PC-3 (cell line): ENCODE data around the gene COL8A2. TPM values are rescaled to one million over a fixed set of nuclear protein-coding genes. Genes with fewer than 3 reads are reported as not detected.

Experiments used
- ATAC-seq: fragments of 200-7000 bp; cut with Tn5 transposase; 2 replicates; pipeline ENCODE4 v1.9.1; 2020; ENCODE audit warnings: mild to moderate bottlenecking, moderate library complexity
- Bru-seq: library from RNA; stranded (reverse); fragments of 400-500 nt; gene quantifications from one replicate; lab custom pipeline; 2021; lab: Mats Ljungman, UMichigan
- BruChase-seq, 2 experiments: library from RNA; stranded (reverse); fragments of 400-500 nt; gene quantifications; one replicate each; lab custom pipeline; 2021; lab: Mats Ljungman, UMichigan
- BruUV-seq: library from RNA; stranded (reverse); fragments of 400-500 nt; replicated peaks from 2 replicates; lab custom pipeline; 2021; lab: Mats Ljungman, UMichigan
- CTCF ChIA-PET: fragments of 300-600 bp; sonication (Branson Sonifier 250); formaldehyde crosslinking; loops from one replicate; lab custom pipeline; 2022; ENCODE audit warnings: antibody characterized with exemption; lab: Charles Lee
- POLR2A ChIA-PET: fragments of 300-600 bp; sonication (Branson Sonifier 250); formaldehyde crosslinking; loops from one replicate; lab custom pipeline; 2022; ENCODE audit warnings: antibody characterized with exemption; ENCODE audit not compliant: unreplicated experiment; lab: Charles Lee
- DNase-seq: peaks from one replicate; pipeline ENCODE4 v3.0.0-alpha.2; 2015
- H2AFZ ChIP-seq: fragments of 300-600 bp; sonication (generic); 2 replicates; pipeline ENCODE4 v1.6.0; 2016; ENCODE audit warnings: antibody characterized with exemption, low read length
- H3F3A ChIP-seq: fragments of 300-600 bp; sonication (generic); one replicate; pipeline ENCODE4 v1.6.0; 2017; ENCODE audit warnings: antibody characterized with exemption, low read length, control low read depth, mild to moderate bottlenecking; ENCODE audit not compliant: unreplicated experiment
- H3K27ac ChIP-seq: fragments of 300-600 bp; sonication (generic); 2 replicates; pipeline ENCODE4 v1.5.1; 2016; ENCODE audit warnings: mild to moderate bottlenecking, low read length
- H3K27me3 ChIP-seq: fragments of 300-600 bp; sonication (generic); 2 replicates; pipeline ENCODE4 v1.6.1; 2016; ENCODE audit warnings: low read length, mixed read lengths
- H3K36me3 ChIP-seq: fragments of 300-600 bp; sonication (generic); 2 replicates; pipeline ENCODE4 v1.6.1; 2016; ENCODE audit warnings: low read depth, mixed run types, low read length, mixed read lengths
- H3K4me1 ChIP-seq: fragments of 300-600 bp; sonication (generic); 2 replicates; pipeline ENCODE4 v1.5.1; 2016; ENCODE audit warnings: low read length; ENCODE audit not compliant: insufficient read depth
- H3K4me2 ChIP-seq: fragments of 300-600 bp; sonication (generic); 2 replicates; pipeline ENCODE4 v1.6.0; 2016; ENCODE audit warnings: low read length
- H3K4me3 ChIP-seq: fragments of 300-600 bp; sonication (generic); 2 replicates; pipeline ENCODE4 v1.5.1; 2016; ENCODE audit warnings: mild to moderate bottlenecking, low read length, mixed read lengths
- H3K79me2 ChIP-seq: fragments of 300-600 bp; sonication (generic); 2 replicates; pipeline ENCODE4 v1.6.1; 2017; ENCODE audit warnings: low read length, mixed read lengths
- H3K9ac ChIP-seq: fragments of 300-600 bp; sonication (generic); 2 replicates; pipeline ENCODE4 v1.6.0; 2016; ENCODE audit warnings: mild to moderate bottlenecking, low read length
- H3K9me2 ChIP-seq: fragments of 300-600 bp; sonication (generic); replicated peaks from 2 replicates; pipeline ENCODE4 v1.6.1; 2016; ENCODE audit warnings: mixed run types, low read length, mixed read lengths
- H3K9me3 ChIP-seq: fragments of 300-600 bp; sonication (generic); 2 replicates; pipeline ENCODE4 v1.6.1; 2016; ENCODE audit warnings: low read length, mixed read lengths
- H4K20me1 ChIP-seq: fragments of 300-600 bp; sonication (generic); 2 replicates; pipeline ENCODE4 v1.6.1; 2016; ENCODE audit warnings: low read length, mixed read lengths
- EZH2 ChIP-seq: fragments of 300-600 bp; sonication (generic); IDR thresholded peaks from one replicate; pipeline ENCODE4 v1.6.1; 2017; ENCODE audit warnings: antibody characterized with exemption, mild to moderate bottlenecking, low read length; ENCODE audit not compliant: unreplicated experiment
- EZH2phosphoT487 ChIP-seq: fragments of 300-600 bp; sonication (generic); IDR thresholded peaks from 2 replicates; pipeline ENCODE4 v1.6.1; 2018; ENCODE audit warnings: mild to moderate bottlenecking, antibody characterized with exemption, low read length, borderline replicate concordance
- intact Hi-C: fragments of 100-400 bp; cut with micrococcal nuclease; formaldehyde crosslinking; loops from 2 replicates; pipeline ENCODE4 v1.9.0; 2023
- long read RNA-seq: library from polyadenylated mRNA; unstranded; transcript quantifications from one replicate; pipeline ENCODE4 v2.0.0, GENCODE V29; 2021; ENCODE audit not compliant: unreplicated experiment
- total RNA-seq: library from RNA; depleted of rRNA; stranded (reverse); fragments of >200 nt; gene quantifications from 2 replicates; pipeline ENCODE4 v1.2.3, GENCODE V29; 2014; rRNA removed
- TF ChIP-seq, protein P1 (sequence below): fragments of 300-600 bp; sonication (generic); conservative IDR thresholded peaks from 2 replicates; pipeline ENCODE4 v1.5.1; 2017; ENCODE audit warnings: antibody characterized with exemption, low read depth, mild to moderate bottlenecking, low read length

The COL8A2 gene
- 0.26 and 0.58 TPM in 2 replicates for total RNA-seq
- percentile 15 among the genes with signal in this experiment for Bru-seq, nascent RNA
- percentile 16 among the genes with signal in this experiment for BruChase-seq, experiment 1, labeled RNA remaining after a 6-hour chase
- BruChase-seq, experiment 2, labeled RNA remaining after a 2-hour chase, result percentile 11 among the genes with signal in this experiment
- long read RNA-seq, partial matches to known transcripts, result 0 of 4 reads
- long read RNA-seq, other reads (novel, unspliced or antisense), result 4 of 4 reads

DNA sequence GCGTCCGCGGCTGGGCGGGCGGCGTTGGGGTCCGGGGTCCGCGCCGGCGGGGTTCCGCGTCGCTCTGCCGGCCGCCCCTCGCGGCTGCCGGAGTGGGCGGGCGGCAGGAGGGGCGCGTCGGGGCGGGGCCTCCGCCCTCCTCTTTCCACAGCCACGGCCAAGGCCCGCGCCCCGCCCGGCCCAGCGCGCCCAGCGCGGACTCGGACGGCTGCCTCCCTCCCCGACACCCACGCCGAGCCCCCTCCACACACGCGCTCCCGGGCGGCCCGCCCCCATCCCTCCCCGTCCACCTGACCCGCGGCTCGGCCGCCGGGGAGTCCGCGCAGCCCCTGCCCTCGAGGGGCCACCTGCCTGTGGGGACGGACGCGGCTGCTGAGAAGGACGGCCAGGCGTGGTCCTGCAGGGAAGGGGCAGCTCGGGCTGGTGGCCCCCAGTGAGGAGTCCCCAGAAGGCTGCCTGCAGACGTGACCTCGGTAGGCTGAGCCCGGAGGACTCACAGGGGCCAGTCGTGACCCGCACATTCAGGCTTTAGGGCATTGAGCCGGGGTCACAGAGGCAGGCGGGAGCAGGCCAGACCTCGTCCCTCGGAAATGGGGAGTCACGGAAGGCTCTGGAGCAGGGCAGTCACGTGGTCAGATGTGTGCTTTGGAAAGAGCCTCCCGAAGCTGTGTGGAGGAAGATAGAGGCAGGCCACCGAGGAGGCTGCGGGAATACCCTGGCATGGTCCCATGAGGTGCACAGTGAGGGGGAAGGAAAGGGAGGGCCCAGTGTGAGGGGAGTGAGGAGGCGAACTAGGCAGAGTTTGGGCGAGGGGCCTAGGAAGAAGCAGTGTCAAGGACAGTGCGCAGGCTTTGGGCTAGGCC lies at the start of gene COL8A2:
Gene COL8A2, minus strand, starts transcription at position 94 of the 863 bp plus-strand sequence. CDS start 24,980 bp downstream, outside the sequence.
- Histone ChIP-seq H3K27ac (no peak within 1 kb of the TSS), H3K9me3 (no peaks in the 10 kb centered on the region), H3K79me2 (no peaks in the 10 kb centered on the region), H3K36me3 (no peaks in the 10 kb centered on the region), H3K4me1 (no peaks in the 10 kb centered on the region), H3K27me3 (peaks cover 9% of the 10 kb centered on the region; the same call in 1 of the 2 replicates), H4K20me1 (no peaks in the 10 kb centered on the region), H2AFZ (no peak within 1 kb of the TSS), H3F3A (no peaks in the 10 kb centered on the region), H3K4me3 (peak within 1 kb of the TSS; percentile 30; the same call in 1 of the 2 replicates), H3K9ac (no peak within 1 kb of the TSS), H3K9me2 (no peaks in the 10 kb centered on the region), H3K4me2 (peak within 1 kb of the TSS; percentile 34; the same call in 1 of the 2 replicates)
- no peak for DNase-seq
- peak; percentile 57 for ATAC-seq
- intact Hi-C loops, result no loop called here
- no peak for TF ChIP-seq EZH2
- TF ChIP-seq, protein P1, sequence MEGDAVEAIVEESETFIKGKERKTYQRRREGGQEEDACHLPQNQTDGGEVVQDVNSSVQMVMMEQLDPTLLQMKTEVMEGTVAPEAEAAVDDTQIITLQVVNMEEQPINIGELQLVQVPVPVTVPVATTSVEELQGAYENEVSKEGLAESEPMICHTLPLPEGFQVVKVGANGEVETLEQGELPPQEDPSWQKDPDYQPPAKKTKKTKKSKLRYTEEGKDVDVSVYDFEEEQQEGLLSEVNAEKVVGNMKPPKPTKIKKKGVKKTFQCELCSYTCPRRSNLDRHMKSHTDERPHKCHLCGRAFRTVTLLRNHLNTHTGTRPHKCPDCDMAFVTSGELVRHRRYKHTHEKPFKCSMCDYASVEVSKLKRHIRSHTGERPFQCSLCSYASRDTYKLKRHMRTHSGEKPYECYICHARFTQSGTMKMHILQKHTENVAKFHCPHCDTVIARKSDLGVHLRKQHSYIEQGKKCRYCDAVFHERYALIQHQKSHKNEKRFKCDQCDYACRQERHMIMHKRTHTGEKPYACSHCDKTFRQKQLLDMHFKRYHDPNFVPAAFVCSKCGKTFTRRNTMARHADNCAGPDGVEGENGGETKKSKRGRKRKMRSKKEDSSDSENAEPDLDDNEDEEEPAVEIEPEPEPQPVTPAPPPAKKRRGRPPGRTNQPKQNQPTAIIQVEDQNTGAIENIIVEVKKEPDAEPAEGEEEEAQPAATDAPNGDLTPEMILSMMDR, result no peak
- TF ChIP-seq EZH2phosphoT487, result no peak
- POLR2A ChIA-PET, result no interaction called here
- no TSS peak for BruUV-seq
- CTCF ChIA-PET, result no interaction called here

DNA sequence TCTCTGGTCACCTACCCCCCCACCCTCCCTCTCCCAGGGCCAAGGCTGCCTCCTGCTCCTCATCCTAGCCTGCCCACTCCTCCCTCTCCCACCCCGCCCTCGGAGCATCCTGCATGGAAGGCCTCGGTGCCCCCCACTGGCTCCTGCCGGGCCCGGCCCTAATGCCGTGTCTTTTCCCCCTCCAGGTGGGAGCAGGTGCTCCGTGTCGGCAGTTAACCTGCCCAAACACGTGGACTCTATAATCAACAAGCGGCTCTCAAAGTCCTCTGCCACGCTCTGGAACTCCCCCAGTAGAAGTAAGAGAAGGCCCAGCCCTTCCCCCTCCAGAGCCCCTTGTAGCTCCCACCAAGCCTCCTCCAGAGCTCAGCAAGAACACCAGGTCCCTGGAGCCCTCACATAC lies 49.7 kb upstream of the COL8A2 start:
- no peaks in the 10 kb centered on the region for H3K27me3 ChIP-seq
- H3K79me2 ChIP-seq, result peaks cover 20% of the 10 kb centered on the region; the same call in 1 of the 2 replicates
- H3K9ac ChIP-seq, result no peak overlapping the region
- intact Hi-C loops, result no loop called here
- TF ChIP-seq EZH2phosphoT487 (no peak), EZH2 (no peak)
- TF ChIP-seq, protein P1, result no peak
- no peak overlapping the region for H3K4me3 ChIP-seq
- no TSS peak for BruUV-seq
- H4K20me1 ChIP-seq, result no peaks in the 10 kb centered on the region
- CTCF ChIA-PET, result no interaction called here
- H3K4me2 ChIP-seq, result no peak overlapping the region
- H3F3A ChIP-seq, result no peaks in the 10 kb centered on the region
- peaks cover 18% of the 10 kb centered on the region for H3K4me1 ChIP-seq
- no peak for DNase-seq
- H3K9me3 ChIP-seq, result no peaks in the 10 kb centered on the region
- H3K36me3 ChIP-seq, result peaks cover 38% of the 10 kb centered on the region
- H3K27ac ChIP-seq, result no peak overlapping the region
- no peak for ATAC-seq
- H3K9me2 ChIP-seq, result no peaks in the 10 kb centered on the region
- POLR2A ChIA-PET, result no interaction called here
- H2AFZ ChIP-seq, result no peak overlapping the region
